GM23338 (cell line): ENCODE results near the gene GPR183. TPM values are rescaled to one million over a fixed set of nuclear protein-coding genes. Genes with fewer than 3 reads are reported as not detected.

ENCODE experiments used
- ATAC-seq: fragments of 200-7000 bp; cut with Tn5 transposase; 3 replicates; pipeline ENCODE4 v1.9.1; 2020
- DNase-seq: peaks from one replicate; pipeline ENCODE4 v3.0.0-alpha.2; 2015; ENCODE audit warnings: low spot score
- H2AFZ ChIP-seq: fragments of 200-600 bp; sonication (generic); 2 replicates; pipeline ENCODE4 v1.8.0; 2016; ENCODE audit warnings: antibody characterized with exemption, mild to moderate bottlenecking, moderate library complexity
- H3F3A ChIP-seq: fragments of 200-600 bp; sonication (generic); replicated peaks from 2 replicates; pipeline ENCODE4 v1.8.0; 2017; ENCODE audit warnings: antibody characterized with exemption, mixed run types, low read depth
- H3K27ac ChIP-seq: fragments of 200-600 bp; sonication (generic); 2 replicates; pipeline ENCODE4 v1.6.1; 2016; ENCODE audit warnings: low read depth
- H3K27me3 ChIP-seq: fragments of 200-600 bp; sonication (generic); 2 replicates; pipeline ENCODE4 v1.8.0; 2016; ENCODE audit warnings: mild to moderate bottlenecking, mixed run types, moderate library complexity; ENCODE audit not compliant: insufficient read depth
- H3K36me3 ChIP-seq: fragments of 200-600 bp; sonication (generic); 2 replicates; pipeline ENCODE4 v1.8.0; 2016; ENCODE audit warnings: mild to moderate bottlenecking; ENCODE audit not compliant: insufficient read depth
- H3K4me1 ChIP-seq: fragments of 200-600 bp; sonication (generic); 2 replicates; pipeline ENCODE4 v1.8.0; 2016; ENCODE audit warnings: mild to moderate bottlenecking, moderate library complexity; ENCODE audit not compliant: insufficient read depth
- H3K4me2 ChIP-seq: fragments of 200-600 bp; sonication (generic); 2 replicates; pipeline ENCODE4 v1.7.1; 2017; ENCODE audit warnings: mixed run types
- H3K4me3 ChIP-seq: fragments of 200-600 bp; sonication (generic); 2 replicates; pipeline ENCODE4 v1.6.1; 2016; ENCODE audit warnings: mixed run types
- H3K79me2 ChIP-seq: fragments of 200-600 bp; sonication (generic); replicated peaks from 2 replicates; pipeline ENCODE4 v1.8.0; 2017; ENCODE audit warnings: mild to moderate bottlenecking; ENCODE audit not compliant: insufficient read depth
- H3K9me2 ChIP-seq: fragments of 200-600 bp; sonication (generic); 2 replicates; pipeline ENCODE4 v1.8.0; 2017; ENCODE audit not compliant: insufficient read depth
- H4K20me1 ChIP-seq: fragments of 200-600 bp; sonication (generic); replicated peaks from 2 replicates; pipeline ENCODE4 v1.8.0; 2017; ENCODE audit warnings: mild to moderate bottlenecking; ENCODE audit not compliant: insufficient read depth
- H3K27ac Mint-ChIP-seq: 2 replicates; pipeline ENCODE4 v1.8.0; 2020; ENCODE audit warnings: inconsistent platforms, mild to moderate bottlenecking, moderate library complexity, mixed read lengths
- H3K27me3 Mint-ChIP-seq: 3 replicates; pipeline ENCODE4 v1.8.0; 2022; ENCODE audit warnings: low read depth, mild to moderate bottlenecking, moderate library complexity, mixed read lengths, inconsistent platforms; ENCODE audit not compliant: insufficient read depth, poor library complexity
- H3K36me3 Mint-ChIP-seq: 3 replicates; pipeline ENCODE4 v1.8.0; 2021; ENCODE audit warnings: low read depth, mild to moderate bottlenecking, inconsistent platforms, moderate library complexity, mixed read lengths
- H3K4me1 Mint-ChIP-seq: 3 replicates; pipeline ENCODE4 v1.8.0; 2020; ENCODE audit warnings: mild to moderate bottlenecking, inconsistent platforms, mixed read lengths
- H3K4me3 Mint-ChIP-seq: 3 replicates; pipeline ENCODE4 v1.8.0; 2021; ENCODE audit warnings: moderate library complexity, mild to moderate bottlenecking, inconsistent platforms, mixed read lengths
- H3K9me3 Mint-ChIP-seq: 3 replicates; pipeline ENCODE4 v1.8.0; 2020; ENCODE audit warnings: moderate library complexity, mild to moderate bottlenecking, inconsistent platforms, mixed read lengths
- CREB1 ChIP-seq: fragments of 250-450 bp; sonication (Bioruptor Pico); IDR thresholded peaks from 2 replicates; pipeline ENCODE4 v1.5.0; 2020; ENCODE audit warnings: low read depth, mild to moderate bottlenecking, moderate library complexity
- EZH2 ChIP-seq: fragments of 200-600 bp; sonication (generic); IDR thresholded peaks from one replicate; pipeline ENCODE4 v1.8.0; 2017; ENCODE audit warnings: antibody characterized with exemption, mild to moderate bottlenecking, low read depth; ENCODE audit not compliant: unreplicated experiment
- STAT1 ChIP-seq: IDR thresholded peaks from one replicate; pipeline ENCODE4 v1.6.1; 2016; ENCODE audit warnings: antibody characterized with exemption; ENCODE audit not compliant: unreplicated experiment
- polyA plus RNA-seq: library from polyadenylated mRNA; unstranded; fragments of >200 nt; fragmentation: Nextera tagmentation; extraction: Ambion mirVana; gene quantifications from 2 replicates; pipeline ENCODE4 v1.2.1, GENCODE V29; 2016
- total RNA-seq: library from RNA; depleted of rRNA; stranded (reverse); fragments of >200 nt; shearing (Covaris generic); gene quantifications from 2 replicates; pipeline ENCODE4 v1.2.3, GENCODE V29; 2014
- TF ChIP-seq, protein P1 (sequence below), 2 experiments: fragments of 200-600 bp in 1 of 2; sonication (generic) in 1 of 2; conservative IDR thresholded peaks; 2 replicates each; pipeline versions ENCODE4 v1.5.1 to v1.6.1; 2016 to 2017; ENCODE audit warnings: antibody characterized with exemption in 2 of 2, low read depth in 2 of 2, mild to moderate bottlenecking in 2 of 2, moderate library complexity in 1 of 2
- TF ChIP-seq, protein P2 (sequence below): fragments of 250-450 bp; sonication (Bioruptor Pico); IDR thresholded peaks from 2 replicates; pipeline ENCODE4 v1.5.0; 2020; ENCODE audit warnings: mild to moderate bottlenecking, moderate library complexity

Gene GPR183
- total and polyA plus RNA-seq, 2 experiments from 2014 or later: 0.78 TPM; not detected in 1

- no peak overlapping the region for H3K27ac ChIP-seq
- no peak overlapping the region for H2AFZ ChIP-seq
- Mint-ChIP-seq H3K36me3 (peaks cover 8% of the 10 kb centered on the region; the same call in 1 of the 3 replicates), H3K27me3 (no peaks in the 10 kb centered on the region), H3K27ac (no peak overlapping the region; the same call in 1 of the 2 replicates), H3K9me3 (no peaks in the 10 kb centered on the region), H3K4me3 (no peak overlapping the region), H3K4me1 (peaks cover 11% of the 10 kb centered on the region; the same call in 2 of the 3 replicates)
- no peak overlapping the region for H3K4me2 ChIP-seq
- ATAC-seq (no peak), DNase-seq (no peak)
- peaks cover 17% of the 10 kb centered on the region for H4K20me1 ChIP-seq
- H3K79me2 ChIP-seq: no peaks in the 10 kb centered on the region; the same call in 1 of the 2 replicates
- TF ChIP-seq, protein P1, sequence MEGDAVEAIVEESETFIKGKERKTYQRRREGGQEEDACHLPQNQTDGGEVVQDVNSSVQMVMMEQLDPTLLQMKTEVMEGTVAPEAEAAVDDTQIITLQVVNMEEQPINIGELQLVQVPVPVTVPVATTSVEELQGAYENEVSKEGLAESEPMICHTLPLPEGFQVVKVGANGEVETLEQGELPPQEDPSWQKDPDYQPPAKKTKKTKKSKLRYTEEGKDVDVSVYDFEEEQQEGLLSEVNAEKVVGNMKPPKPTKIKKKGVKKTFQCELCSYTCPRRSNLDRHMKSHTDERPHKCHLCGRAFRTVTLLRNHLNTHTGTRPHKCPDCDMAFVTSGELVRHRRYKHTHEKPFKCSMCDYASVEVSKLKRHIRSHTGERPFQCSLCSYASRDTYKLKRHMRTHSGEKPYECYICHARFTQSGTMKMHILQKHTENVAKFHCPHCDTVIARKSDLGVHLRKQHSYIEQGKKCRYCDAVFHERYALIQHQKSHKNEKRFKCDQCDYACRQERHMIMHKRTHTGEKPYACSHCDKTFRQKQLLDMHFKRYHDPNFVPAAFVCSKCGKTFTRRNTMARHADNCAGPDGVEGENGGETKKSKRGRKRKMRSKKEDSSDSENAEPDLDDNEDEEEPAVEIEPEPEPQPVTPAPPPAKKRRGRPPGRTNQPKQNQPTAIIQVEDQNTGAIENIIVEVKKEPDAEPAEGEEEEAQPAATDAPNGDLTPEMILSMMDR (conservative IDR thresholded peaks at IDR 0.05; ENCODE audit: low read depth in 2 of 2): no peak
- TF ChIP-seq CREB1 (CRISPR knock-in tag): no peak
- TF ChIP-seq, protein P2, sequence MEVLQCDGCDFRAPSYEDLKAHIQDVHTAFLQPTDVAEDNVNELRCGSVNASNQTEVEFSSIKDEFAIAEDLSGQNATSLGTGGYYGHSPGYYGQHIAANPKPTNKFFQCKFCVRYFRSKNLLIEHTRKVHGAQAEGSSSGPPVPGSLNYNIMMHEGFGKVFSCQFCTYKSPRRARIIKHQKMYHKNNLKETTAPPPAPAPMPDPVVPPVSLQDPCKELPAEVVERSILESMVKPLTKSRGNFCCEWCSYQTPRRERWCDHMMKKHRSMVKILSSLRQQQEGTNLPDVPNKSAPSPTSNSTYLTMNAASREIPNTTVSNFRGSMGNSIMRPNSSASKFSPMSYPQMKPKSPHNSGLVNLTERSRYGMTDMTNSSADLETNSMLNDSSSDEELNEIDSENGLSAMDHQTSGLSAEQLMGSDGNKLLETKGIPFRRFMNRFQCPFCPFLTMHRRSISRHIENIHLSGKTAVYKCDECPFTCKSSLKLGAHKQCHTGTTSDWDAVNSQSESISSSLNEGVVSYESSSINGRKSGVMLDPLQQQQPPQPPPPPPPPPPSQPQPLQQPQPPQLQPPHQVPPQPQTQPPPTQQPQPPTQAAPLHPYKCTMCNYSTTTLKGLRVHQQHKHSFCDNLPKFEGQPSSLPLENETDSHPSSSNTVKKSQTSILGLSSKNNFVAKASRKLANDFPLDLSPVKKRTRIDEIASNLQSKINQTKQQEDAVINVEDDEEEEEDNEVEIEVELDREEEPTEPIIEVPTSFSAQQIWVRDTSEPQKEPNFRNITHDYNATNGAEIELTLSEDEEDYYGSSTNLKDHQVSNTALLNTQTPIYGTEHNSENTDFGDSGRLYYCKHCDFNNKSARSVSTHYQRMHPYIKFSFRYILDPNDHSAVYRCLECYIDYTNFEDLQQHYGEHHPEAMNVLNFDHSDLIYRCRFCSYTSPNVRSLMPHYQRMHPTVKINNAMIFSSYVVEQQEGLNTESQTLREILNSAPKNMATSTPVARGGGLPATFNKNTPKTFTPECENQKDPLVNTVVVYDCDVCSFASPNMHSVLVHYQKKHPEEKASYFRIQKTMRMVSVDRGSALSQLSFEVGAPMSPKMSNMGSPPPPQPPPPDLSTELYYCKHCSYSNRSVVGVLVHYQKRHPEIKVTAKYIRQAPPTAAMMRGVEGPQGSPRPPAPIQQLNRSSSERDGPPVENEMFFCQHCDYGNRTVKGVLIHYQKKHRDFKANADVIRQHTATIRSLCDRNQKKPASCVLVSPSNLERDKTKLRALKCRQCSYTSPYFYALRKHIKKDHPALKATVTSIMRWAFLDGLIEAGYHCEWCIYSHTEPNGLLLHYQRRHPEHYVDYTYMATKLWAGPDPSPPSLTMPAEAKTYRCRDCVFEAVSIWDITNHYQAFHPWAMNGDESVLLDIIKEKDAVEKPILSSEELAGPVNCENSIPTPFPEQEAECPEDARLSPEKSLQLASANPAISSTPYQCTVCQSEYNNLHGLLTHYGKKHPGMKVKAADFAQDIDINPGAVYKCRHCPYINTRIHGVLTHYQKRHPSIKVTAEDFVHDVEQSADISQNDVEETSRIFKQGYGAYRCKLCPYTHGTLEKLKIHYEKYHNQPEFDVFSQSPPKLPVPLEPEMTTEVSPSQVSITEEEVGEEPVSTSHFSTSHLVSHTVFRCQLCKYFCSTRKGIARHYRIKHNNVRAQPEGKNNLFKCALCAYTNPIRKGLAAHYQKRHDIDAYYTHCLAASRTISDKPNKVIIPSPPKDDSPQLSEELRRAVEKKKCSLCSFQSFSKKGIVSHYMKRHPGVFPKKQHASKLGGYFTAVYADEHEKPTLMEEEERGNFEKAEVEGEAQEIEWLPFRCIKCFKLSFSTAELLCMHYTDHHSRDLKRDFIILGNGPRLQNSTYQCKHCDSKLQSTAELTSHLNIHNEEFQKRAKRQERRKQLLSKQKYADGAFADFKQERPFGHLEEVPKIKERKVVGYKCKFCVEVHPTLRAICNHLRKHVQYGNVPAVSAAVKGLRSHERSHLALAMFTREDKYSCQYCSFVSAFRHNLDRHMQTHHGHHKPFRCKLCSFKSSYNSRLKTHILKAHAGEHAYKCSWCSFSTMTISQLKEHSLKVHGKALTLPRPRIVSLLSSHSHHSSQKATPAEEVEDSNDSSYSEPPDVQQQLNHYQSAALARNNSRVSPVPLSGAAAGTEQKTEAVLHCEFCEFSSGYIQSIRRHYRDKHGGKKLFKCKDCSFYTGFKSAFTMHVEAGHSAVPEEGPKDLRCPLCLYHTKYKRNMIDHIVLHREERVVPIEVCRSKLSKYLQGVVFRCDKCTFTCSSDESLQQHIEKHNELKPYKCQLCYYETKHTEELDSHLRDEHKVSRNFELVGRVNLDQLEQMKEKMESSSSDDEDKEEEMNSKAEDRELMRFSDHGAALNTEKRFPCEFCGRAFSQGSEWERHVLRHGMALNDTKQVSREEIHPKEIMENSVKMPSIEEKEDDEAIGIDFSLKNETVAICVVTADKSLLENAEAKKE (CRISPR knock-in tag): no peak
- TF ChIP-seq EZH2: no peak
- TF ChIP-seq STAT1: no peak
- H3K4me1 ChIP-seq: no peaks in the 10 kb centered on the region
- no peaks in the 10 kb centered on the region for H3K36me3 ChIP-seq
- H3K4me3 ChIP-seq: no peak overlapping the region
- no peaks in the 10 kb centered on the region for H3K9me2 ChIP-seq
- no peaks in the 10 kb centered on the region for H3F3A ChIP-seq
- H3K27me3 ChIP-seq: no peaks in the 10 kb centered on the region
These were observed 3.2 kb downstream of the GPR183 start for GRCh38 chr13:99303863-99304521.
